ENCODE measurements around the gene NFYC.
A peak's percentile ranks its signal among the peaks of the same experiment; 100 is the strongest.

The NFYC gene

DNA sequence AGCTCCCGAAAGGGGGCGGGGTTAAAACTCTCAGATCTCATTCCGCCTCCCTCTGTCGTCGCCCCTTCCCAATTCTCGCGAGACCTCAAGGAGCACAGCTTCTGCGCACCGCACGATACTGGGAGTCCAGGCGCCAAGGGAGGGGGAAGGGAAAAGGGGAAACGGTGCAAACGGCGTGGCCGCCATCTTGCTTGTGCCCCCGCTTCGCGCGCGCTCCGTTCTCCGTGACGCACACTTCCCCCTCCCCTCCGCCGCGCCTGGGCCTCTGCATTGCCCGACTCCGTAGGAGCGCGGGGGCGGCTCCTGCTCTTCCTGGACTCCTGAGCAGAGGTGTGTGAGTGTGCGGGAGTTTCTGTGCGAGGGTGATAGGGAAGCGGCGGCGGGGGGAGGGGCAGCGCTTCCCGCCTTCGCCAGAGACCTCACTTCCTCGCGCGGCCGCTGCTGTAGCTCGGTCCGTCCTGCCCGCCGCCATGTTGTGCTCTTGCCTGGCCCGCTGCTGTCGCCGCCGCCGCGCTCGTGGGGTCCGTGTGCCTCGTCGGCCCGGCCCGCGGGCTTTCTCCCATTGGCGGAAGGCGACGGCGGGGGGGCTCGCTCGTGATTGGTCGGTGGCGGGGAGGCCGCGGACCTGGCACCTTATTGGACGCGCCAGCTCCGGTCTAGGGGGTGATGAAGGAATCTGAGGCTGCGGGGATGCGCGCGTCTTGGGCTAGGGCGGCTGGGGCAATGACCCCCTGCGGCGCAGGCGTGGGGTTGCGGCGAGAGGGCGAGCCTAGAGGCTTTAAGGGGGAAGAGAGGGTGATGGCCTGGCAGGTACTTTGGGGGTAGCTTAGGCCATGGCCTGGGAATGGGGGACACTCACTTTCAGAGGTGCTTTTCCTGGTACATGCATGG, at the start of gene NFYC:
TSS of gene NFYC (plus strand) at position 167 of the 891 bp plus-strand sequence. CDS start 47,140 bp downstream, outside the sequence.
- DNase-seq (ENCODE audit: low read depth in 2 of 2): peak; percentile 92 to 94

GRCh38 chr1:40645118-40645680, 46.3 kb upstream of the NFYC start:
- DNase-seq (ENCODE audit: low read depth in 2 of 2): no peak

DNA sequence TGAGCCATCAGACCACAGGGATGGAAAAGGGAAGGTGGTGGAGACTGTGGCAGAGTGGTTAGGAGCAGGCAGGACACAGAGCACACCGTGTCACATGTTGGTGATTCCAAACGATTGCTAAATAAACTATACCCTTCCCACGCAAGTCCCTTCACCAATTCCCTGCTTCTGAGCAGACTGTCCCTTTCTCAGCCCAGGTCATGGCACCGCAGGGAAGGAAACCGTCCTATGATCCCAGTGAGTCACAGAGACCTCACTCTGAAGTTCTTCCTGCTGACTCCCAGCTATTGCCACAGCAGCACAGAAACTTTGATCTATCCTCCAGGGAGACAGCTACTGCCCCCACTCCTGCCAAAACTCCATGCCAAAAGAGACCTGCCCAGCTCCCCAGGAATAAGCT, 45.2 kb upstream of the NFYC start:
- DNase-seq (ENCODE audit: low read depth in 2 of 2): no peak

DNA sequence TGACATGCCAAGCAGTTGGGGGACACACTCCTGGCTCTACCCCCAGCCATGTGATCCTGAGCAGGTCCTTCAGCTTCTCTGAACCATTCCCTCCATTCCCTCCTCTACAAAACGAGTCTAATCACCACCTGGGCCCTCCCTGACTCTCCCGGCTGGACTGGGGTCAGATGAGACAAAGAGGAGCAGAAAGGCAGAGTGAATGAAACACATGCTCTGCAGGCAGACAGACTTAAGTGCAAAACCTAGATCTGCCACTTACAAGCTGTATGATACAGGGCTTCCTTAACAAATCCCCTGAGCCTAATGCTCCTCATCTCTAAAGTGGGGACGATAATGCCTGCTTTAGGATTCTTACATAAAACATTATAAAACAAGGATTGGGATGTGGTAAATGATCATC, 43.3 kb upstream of the NFYC start:
- DNase-seq (ENCODE audit: low read depth in 2 of 2): no peak

DNA sequence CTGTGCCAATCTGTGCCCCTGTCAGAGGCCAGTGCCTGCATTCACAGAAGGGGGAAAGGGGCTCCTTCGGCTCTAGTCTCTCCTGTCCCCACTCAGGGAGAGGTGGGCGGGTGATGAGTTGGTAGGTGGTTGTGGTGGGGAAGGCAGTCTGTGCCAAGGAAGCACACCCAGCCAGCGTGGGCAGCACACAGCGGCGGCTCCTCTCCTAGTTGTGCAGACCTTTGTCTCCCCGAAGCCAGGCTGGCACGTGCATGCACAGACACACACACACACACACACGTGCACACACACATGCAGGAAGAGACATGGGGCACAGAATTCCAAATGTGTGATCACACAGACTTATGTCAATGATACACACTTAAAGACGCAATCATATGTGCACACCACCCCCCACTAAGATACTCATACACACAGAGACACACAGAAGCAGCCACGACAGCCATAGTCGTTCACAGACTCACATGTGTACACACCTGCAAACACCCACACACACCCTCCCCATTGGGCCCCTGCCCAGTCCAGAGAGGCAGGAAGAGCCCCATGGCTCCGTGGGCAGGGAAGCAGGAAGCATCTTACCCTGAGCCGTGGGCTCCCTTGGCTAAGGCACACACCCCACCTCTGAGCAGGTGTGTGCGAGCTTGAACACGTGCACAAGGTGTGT, 42.4 kb upstream of the NFYC start:
- DNase-seq (ENCODE audit: low read depth in 2 of 2): no peak

GRCh38 chr1:40649592-40649930, 41.9 kb upstream of the NFYC start:
- no peak for DNase-seq (ENCODE audit: low read depth in 2 of 2)

DNA sequence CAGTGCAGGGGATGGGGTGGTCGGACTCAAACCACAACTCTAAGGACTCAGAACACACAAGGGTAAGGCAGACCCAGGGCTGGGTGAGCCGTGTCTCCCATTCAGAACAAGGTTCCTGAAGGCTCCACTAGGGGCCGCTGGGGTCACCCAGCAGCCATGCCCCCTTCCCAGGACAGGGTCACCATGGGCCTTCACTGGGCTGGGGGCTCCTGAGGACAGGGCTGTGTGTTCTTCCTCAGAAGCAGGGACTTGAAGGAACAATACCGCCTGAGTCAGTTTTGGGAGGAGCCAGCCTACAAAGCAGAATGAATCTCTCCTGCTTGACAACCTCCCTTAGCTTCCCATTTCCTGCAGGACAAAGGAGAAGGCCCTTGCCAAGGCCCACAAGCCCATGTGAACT, 41.4 kb upstream of the NFYC start:
- DNase-seq (ENCODE audit: low read depth in 2 of 2): no peak

DNA sequence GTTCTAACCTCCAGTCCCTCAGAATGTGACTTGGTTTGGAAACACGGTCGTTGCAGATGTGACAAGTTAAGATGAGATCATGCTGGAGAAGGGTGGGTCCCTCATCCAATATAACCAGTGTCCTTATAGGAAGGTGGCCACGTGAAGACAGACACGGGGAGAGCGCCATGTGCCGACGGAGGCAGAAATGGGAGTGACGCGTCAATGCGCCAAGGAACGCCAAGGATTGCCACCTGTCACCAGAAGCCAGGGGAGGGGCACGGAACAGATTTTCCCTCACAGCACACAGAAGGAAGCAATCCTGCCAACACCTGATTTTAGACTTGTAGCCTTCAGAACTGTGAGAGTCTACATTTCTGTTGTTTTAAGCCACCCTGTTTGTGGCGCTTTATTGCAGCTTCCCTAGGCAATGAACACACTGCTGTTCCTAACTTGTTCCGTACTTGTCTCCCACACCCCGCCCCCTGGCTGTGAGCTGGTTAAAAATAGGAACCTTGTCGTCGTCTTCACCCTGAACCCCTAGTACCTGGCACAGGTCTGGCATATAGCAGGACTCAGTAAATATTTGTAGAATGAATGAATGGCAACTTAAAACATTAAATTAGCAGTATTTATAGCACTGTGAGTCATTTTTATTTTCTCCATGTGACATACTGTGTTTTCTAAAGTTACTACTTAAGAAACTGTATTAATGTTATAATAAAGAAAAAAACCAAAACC, 40.2 kb upstream of the NFYC start:
- no peak for DNase-seq (ENCODE audit: low read depth in 2 of 2)

GRCh38 chr1:40652468-40652867, 39.0 kb upstream of the NFYC start:
- DNase-seq (ENCODE audit: low read depth in 2 of 2): no peak

- DNase-seq (ENCODE audit: low read depth in 2 of 2): no peak
Observed at GRCh38 chr1:40652979-40653378, 38.5 kb upstream of the NFYC start.

DNA sequence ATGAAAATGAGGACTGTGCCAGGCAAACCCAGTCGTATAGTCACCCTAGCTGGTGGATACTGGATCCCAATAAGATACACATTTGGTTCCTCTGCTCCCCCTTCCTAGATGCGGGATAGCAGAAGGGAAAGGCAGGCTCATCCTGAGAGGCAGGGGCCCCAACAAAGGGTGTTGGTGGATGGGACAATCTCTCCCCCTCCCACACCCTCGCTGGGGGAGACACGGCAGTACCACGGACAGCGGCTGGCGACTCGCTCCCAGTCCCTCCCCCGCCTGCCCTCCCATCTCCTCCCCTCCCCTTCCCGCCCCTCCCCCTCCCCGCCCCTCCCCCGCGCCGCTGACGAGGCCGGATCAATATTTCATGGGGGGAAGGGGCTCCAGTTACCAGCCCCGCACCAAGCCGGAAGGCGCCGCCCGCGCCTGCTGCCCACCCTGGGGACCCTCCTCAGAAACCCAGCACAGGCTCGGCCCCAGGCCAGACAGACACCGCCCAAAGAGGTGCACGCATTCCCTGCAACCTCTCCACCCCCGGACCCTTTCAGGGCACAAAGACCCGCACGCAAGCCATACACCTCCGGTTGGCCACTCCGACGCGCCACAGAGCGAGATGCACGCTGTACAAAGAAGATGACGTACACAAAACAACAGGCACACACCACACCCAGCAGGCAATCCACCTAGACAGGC, 37.5 kb upstream of the NFYC start:
- no peak for DNase-seq (ENCODE audit: low read depth in 2 of 2)

- no peak for DNase-seq (ENCODE audit: low read depth in 2 of 2)
Observed at GRCh38 chr1:40657046-40657445, 34.5 kb upstream of the NFYC start.

DNA sequence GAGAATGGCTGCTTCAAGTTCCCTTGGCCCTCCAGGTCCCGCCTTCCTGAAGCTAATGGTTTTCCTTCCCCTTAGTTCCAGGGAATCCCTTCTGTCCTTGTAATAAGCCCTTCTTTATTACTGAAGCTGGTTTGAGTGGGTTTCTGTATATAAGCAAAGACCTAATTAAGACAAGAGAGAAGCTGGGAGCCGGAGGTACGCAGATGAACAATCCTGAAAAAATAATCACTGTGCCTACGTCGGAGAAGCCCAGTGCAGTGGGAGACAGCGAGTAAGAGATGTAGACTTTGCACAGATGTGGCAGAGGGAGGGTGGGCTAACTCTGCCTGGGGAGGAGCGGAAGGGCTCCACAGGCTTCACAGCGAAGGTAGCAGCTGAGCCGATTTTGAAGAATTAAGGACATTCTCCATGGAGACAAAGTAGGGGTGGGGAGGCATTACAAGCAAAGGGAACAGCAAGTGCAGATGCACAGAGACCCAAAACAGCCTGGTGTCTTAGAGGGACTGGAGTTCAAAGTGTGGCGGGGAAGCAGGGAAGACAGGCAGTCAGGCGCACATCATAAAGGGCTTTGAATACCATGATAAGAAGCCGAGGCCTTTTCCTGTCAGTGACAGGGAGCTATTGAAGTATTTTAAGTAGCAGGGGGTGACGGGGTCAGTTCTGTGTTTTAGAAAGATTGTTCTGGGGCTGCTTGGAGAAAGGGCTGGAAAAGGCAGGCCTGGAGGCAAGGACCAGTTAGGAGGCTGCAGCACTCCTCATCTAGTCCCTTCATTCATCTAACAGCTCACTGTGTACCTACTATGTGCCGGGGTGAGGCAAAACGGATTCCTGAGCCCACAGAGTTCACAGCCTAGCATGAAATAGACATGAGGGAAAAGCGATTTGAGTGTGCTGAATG, 32.5 kb upstream of the NFYC start:
- no peak for DNase-seq (ENCODE audit: low read depth in 2 of 2)

DNA sequence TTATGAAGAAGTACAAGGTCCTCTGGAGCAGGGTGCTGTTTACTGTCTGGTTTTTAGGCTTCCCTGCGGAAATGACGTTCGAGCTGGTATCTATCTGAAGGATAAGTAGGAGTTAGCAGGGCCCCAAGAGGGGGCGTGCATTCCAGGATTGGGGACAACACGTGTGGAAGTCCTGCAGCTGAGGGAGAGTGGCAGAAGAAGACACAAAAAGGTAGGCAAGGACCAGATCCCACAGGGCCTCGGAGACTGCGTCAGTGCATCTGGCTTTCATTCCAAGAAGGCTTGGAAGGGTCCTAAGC, 31.9 kb upstream of the NFYC start:
- DNase-seq (ENCODE audit: low read depth in 2 of 2): no peak

DNA sequence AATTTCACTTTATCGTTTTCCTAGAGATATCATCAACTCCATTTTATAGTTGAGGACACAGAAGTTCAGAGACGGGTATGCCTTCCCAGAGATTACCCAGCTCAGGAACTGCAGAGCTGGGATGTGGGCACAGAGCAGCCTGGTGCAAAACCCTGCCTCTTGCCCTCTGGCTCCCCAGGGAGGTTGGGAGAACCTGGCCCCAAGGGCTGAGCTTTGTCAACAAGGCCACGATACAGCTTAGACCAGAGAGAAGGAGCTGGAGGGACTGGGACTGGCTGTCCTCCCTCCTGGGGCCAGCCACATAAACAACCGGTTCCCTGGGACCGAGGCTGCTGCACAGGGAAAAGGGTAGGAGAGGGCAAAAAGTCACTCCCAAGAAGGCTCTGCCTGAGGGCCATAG, 29.8 kb upstream of the NFYC start:
- no peak for DNase-seq (ENCODE audit: low read depth in 2 of 2)

DNA sequence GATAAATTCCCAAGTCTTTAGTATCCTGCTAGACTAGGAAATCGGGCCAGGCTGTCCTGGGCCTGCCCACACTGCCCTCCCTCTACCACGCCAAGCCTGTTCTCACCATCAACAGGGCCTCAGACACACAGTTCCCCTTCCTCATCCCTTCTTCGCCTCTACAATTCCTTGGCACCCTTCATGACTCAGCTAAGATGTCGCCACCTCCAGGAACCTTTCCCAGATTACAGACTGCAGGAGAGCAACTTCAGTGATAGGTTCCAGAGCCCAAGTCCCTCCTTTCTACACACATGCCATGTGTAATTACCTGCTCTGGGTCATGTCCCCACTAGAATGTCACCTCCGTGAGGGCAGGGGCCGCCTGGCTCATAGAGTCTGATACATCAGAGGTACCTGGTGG, 29.4 kb upstream of the NFYC start:
- DNase-seq (ENCODE audit: low read depth in 2 of 2): no peak

DNA sequence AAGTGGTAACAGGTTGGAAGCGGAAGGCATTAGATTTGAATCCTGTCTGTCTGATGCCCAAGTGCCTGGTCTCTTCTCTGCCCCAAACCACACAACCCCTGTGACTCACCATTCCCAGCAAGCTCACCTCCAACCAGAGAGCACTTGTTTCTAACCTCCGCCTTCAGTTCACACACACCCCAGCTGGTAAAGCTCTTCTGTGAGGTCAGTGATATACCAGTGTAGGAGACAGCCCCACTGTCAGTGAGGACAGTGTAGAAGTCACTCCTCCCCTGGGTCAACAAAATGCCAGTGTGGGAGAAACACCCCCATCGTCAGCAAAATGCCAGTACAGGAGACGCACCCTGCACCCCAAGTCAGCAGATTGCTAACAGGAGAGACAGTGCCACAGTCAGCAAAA, 28.6 kb upstream of the NFYC start:
- DNase-seq (ENCODE audit: low read depth in 2 of 2): peak in 1 of 2 experiments; percentile 28

DNA sequence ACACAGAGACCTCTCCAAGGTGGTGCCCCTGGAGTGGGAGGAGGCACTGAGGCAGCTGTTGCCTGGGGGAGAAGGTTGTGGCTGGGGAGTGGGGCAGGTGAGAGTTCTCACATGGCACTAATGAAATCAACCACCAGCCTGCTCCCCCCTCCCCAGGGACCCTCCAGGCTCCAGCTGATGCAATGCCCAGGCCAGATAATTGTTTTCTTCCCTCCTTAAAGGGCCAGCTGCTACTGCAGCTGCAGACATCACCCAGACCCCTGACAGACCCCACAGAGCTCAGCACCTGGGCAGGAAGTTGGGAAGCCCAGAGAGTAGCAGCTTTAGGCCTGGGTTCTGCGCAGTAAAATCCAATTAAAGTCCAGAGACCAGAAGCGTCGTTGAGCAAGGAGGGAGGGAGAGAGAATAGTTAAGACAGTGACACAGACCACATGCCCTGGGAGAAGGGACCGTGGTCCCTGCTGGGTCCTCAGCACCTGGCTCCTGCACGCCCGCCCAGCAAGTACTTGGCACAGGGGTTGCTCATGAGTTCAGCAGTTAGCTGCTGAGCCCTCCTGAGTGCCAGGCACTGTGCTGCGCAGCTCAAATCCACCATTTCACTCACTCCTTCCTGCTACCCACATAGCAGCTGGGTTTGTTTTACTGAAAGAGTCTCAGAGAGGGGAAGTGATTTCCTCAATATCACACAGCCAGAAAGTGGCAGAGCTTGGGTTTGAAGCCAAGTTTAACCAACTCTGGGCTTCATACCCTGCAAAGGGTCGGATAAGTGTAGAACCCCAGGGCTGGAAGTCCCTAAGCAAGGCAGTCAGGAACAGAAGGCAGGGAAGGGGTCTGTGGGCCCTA, 28.0 kb upstream of the NFYC start:
- no peak for DNase-seq (ENCODE audit: low read depth in 2 of 2)

GRCh38 chr1:40664167-40664537, 27.4 kb upstream of the NFYC start:
- no peak for DNase-seq (ENCODE audit: low read depth in 2 of 2)

DNA sequence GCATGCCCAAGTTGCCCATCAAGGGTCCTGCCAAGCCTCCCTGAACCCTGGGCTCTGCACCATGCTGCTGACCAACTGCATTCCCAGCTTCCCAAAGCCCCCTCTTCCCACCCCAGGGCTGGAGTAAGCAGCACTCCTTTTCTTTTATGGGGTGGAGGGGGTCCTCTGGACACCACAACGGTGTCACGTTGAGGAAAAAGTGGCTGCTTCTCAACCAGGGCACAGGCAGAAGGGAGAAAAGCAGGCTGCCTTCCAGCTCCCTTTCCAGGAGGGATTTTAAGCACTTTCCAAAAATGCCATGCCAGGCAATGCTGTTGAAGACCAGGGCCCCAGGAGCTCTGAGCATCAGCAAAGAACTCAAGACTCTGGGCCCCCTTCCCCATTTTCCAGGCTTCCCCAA, 26.7 kb upstream of the NFYC start:
- DNase-seq (ENCODE audit: low read depth in 2 of 2): no peak
